ENCODE data around the gene RRP7A. TPM values are rescaled to one million over a fixed set of nuclear protein-coding genes. Genes with fewer than 3 reads are reported as not detected.

The RRP7A gene
- total RNA-seq, 1 experiment from 2014 or later = 50.2 TPM

DNA sequence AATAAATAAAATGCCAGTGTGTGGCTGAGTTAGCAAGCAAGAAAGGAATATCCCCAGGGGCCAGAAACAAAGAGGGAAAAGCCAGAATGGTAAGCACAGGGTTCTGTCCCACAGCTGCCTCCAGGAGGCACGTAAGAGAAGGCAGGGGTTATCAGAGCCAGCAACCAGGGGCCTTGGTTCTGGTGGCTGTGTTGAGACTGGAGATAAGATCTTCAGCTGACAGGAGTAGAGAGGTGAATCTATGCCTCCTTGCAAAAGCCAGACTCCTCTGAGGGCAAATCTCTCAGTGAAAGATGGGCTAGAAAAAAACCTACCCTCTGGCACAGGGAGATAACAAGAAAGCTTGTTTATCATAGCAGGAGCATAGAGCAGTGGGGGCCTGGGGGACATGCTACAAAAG, 57.6 kb downstream of the RRP7A start:
- intact Hi-C loops (cut with micrococcal nuclease) = no loop called here
- CTCF ChIA-PET = no interaction called here

DNA sequence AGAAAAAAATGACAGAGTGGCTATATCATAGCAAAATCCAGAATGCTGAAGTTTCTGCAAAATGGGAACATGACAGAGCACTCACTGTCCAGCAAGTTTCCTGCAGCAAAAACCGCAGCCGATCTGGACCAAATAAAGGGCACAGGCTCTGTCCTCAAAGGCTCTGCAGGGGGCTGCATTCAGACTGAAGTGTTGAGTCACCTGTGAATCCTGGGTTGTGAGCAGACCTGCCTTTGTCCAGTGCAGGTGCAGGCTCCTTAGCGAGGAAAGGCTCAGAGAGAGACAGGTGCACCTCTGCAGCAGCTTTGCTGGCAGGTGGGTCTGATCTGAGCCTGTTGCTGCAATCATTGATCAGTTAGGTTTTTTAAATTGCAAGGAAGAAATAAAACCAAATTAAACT, 58.1 kb downstream of the RRP7A start:
- Histone ChIP-seq H3F3A (ENCODE audit: low read length, unreplicated experiment) (no peaks in the 10 kb centered on the region), H3K4me1 (ENCODE audit: insufficient read depth, low read length) (0 out of 2 replicates have a peak, but pooled peaks cover 3% of the 10 kb centered on the region), H2AFZ (ENCODE audit: low read length) (no peak overlapping the region), H3K9ac (ENCODE audit: low read length) (no peak overlapping the region), H3K27ac (ENCODE audit: low read length) (no peak overlapping the region), H3K36me3 (ENCODE audit: low read depth, low read length) (no peaks in the 10 kb centered on the region), H3K9me2 (replicated peaks; ENCODE audit: low read length) (no peaks in the 10 kb centered on the region), H3K9me3 (ENCODE audit: low read length) (no peaks in the 10 kb centered on the region), H4K20me1 (ENCODE audit: low read length) (no peaks in the 10 kb centered on the region), H3K4me3 (ENCODE audit: low read length) (no peak overlapping the region), H3K4me2 (ENCODE audit: low read length) (no peak overlapping the region), H3K79me2 (ENCODE audit: low read length) (no peaks in the 10 kb centered on the region), H3K27me3 (ENCODE audit: low read length) (0 out of 2 replicates have a peak, but pooled peaks cover under 1% of the 10 kb centered on the region)
- intact Hi-C loops (cut with micrococcal nuclease) = no loop called here
- CTCF ChIA-PET = no interaction called here
- no peak for DNase-seq
- POLR2A ChIA-PET (ENCODE audit: unreplicated experiment) = no interaction called here
- ATAC-seq = no peak
- TF ChIP-seq EZH2 (IDR thresholded peaks at IDR 0.05; ENCODE audit: low read length, unreplicated experiment) (no peak), EZH2phosphoT487 (IDR thresholded peaks at IDR 0.05; ENCODE audit: borderline replicate concordance, low read length) (no peak)
- TF ChIP-seq, protein P1, sequence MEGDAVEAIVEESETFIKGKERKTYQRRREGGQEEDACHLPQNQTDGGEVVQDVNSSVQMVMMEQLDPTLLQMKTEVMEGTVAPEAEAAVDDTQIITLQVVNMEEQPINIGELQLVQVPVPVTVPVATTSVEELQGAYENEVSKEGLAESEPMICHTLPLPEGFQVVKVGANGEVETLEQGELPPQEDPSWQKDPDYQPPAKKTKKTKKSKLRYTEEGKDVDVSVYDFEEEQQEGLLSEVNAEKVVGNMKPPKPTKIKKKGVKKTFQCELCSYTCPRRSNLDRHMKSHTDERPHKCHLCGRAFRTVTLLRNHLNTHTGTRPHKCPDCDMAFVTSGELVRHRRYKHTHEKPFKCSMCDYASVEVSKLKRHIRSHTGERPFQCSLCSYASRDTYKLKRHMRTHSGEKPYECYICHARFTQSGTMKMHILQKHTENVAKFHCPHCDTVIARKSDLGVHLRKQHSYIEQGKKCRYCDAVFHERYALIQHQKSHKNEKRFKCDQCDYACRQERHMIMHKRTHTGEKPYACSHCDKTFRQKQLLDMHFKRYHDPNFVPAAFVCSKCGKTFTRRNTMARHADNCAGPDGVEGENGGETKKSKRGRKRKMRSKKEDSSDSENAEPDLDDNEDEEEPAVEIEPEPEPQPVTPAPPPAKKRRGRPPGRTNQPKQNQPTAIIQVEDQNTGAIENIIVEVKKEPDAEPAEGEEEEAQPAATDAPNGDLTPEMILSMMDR (conservative IDR thresholded peaks at IDR 0.05; ENCODE audit: low read depth, low read length) = no peak
- BruUV-seq (replicated peaks) = no TSS peak

More for the DNA sequence above, 57.6 kb downstream of the RRP7A start:
- H3K4me3 ChIP-seq (ENCODE audit: low read length) = no peak overlapping the region
- no peaks in the 10 kb centered on the region for H3K79me2 ChIP-seq (ENCODE audit: low read length)
- no peak overlapping the region for H3K4me2 ChIP-seq (ENCODE audit: low read length)
- H3K9me2 ChIP-seq (replicated peaks; ENCODE audit: low read length) = no peaks in the 10 kb centered on the region
- TF ChIP-seq, protein P1 (conservative IDR thresholded peaks at IDR 0.05; ENCODE audit: low read depth, low read length) = no peak
- TF ChIP-seq EZH2 (IDR thresholded peaks at IDR 0.05; ENCODE audit: low read length, unreplicated experiment) = no peak
- no peak for TF ChIP-seq EZH2phosphoT487 (IDR thresholded peaks at IDR 0.05; ENCODE audit: borderline replicate concordance, low read length)
- H3K27ac ChIP-seq (ENCODE audit: low read length) = no peak overlapping the region
- POLR2A ChIA-PET (ENCODE audit: unreplicated experiment) = no interaction called here
- no peaks in the 10 kb centered on the region for H3K9me3 ChIP-seq (ENCODE audit: low read length)
- H4K20me1 ChIP-seq (ENCODE audit: low read length) = no peaks in the 10 kb centered on the region
- 0 out of 2 replicates have a peak, but pooled peaks cover 3% of the 10 kb centered on the region for H3K4me1 ChIP-seq (ENCODE audit: insufficient read depth, low read length)
- H3K9ac ChIP-seq (ENCODE audit: low read length) = no peak overlapping the region
- DNase-seq (no peak), ATAC-seq (peak; percentile 43)
- H3F3A ChIP-seq (ENCODE audit: low read length, unreplicated experiment) = no peaks in the 10 kb centered on the region
- no peaks in the 10 kb centered on the region for H3K36me3 ChIP-seq (ENCODE audit: low read depth, low read length)
- H2AFZ ChIP-seq (ENCODE audit: low read length) = no peak overlapping the region
- no TSS peak for BruUV-seq (replicated peaks)
- H3K27me3 ChIP-seq (ENCODE audit: low read length) = no peaks in the 10 kb centered on the region

Other genes with a start within 250 kb of the RRP7A start
- 36.0 and 37.0 TPM in 2 replicates for gene TCF20, start 249.1 kb downstream of the RRP7A start, total RNA-seq (2014; rRNA removed)
- gene NFAM1, start 87.4 kb downstream of the RRP7A start, total RNA-seq (2014; rRNA removed) = 0.11 TPM in 1 of 2 replicates, not detected in the other
- gene SERHL2, start 34.2 kb upstream of the RRP7A start, total RNA-seq (2014; rRNA removed) = 4.9 and 5.4 TPM in 2 replicates
- 32.4 and 47.2 TPM in 2 replicates for gene POLDIP3, start 95.1 kb upstream of the RRP7A start, total RNA-seq (2014; rRNA removed)
- gene ATP5MGL, start 120.8 kb upstream of the RRP7A start, total RNA-seq (2014; rRNA removed) = not detected in 2 replicates
- gene CYB5R3, start 129.6 kb upstream of the RRP7A start, total RNA-seq (2014; rRNA removed) = 64.2 and 73.3 TPM in 2 replicates
- gene A4GALT, start 201.1 kb upstream of the RRP7A start, total RNA-seq (2014; rRNA removed) = 0.63 and 3.2 TPM in 2 replicates

Data from PC-3 (cell line).